DOHH2 (cell line): ENCODE results near the gene FIBCD1.

ENCODE experiments used
- H3F3A ChIP-seq: fragments of 200-600 bp; sonication (generic), shearing (Covaris generic); 2 replicates; pipeline ENCODE4 v1.6.0; 2016; ENCODE audit warnings: antibody characterized with exemption, mild to moderate bottlenecking; ENCODE audit not compliant: control insufficient read depth, insufficient read depth
- H3K27ac ChIP-seq: fragments of 200-600 bp; sonication (generic); 2 replicates; pipeline ENCODE4 v1.5.1; 2014; ENCODE audit warnings: low read depth, mild to moderate bottlenecking, low read length, moderate library complexity
- H3K27me3 ChIP-seq: fragments of 200-600 bp; sonication (generic); 2 replicates; pipeline ENCODE4 v1.6.1; 2014; ENCODE audit warnings: mild to moderate bottlenecking, low read length, mixed read lengths; ENCODE audit not compliant: control insufficient read depth
- H3K36me3 ChIP-seq: fragments of 200-600 bp; sonication (generic); 2 replicates; pipeline ENCODE4 v1.6.1; 2014; ENCODE audit warnings: mild to moderate bottlenecking, low read length, moderate library complexity, mixed read lengths; ENCODE audit not compliant: control insufficient read depth
- H3K4me1 ChIP-seq: fragments of 200-600 bp; sonication (generic); 2 replicates; pipeline ENCODE4 v1.6.1; 2014; ENCODE audit warnings: mild to moderate bottlenecking, low read length, mixed read lengths; ENCODE audit not compliant: control insufficient read depth
- H3K4me2 ChIP-seq: fragments of 200-600 bp; sonication (generic); 2 replicates; pipeline ENCODE4 v1.6.0; 2014; ENCODE audit warnings: mild to moderate bottlenecking, low read length, moderate library complexity
- H3K4me3 ChIP-seq: fragments of 200-600 bp; sonication (generic); 2 replicates; pipeline ENCODE4 v1.5.1; 2014; ENCODE audit warnings: mild to moderate bottlenecking, low read length, mixed read lengths
- H3K79me2 ChIP-seq: fragments of 200-600 bp; sonication (generic); 2 replicates; pipeline ENCODE4 v1.6.1; 2014; ENCODE audit warnings: mild to moderate bottlenecking, low read length, mixed read lengths; ENCODE audit not compliant: control insufficient read depth
- H3K9me2 ChIP-seq: fragments of 200-600 bp; sonication (generic); replicated peaks from 2 replicates; pipeline ENCODE4 v1.6.1; 2014; ENCODE audit warnings: mild to moderate bottlenecking, low read length, mixed read lengths; ENCODE audit not compliant: control insufficient read depth
- H3K9me3 ChIP-seq: fragments of 200-600 bp; sonication (generic); 2 replicates; pipeline ENCODE4 v1.6.1; 2014; ENCODE audit warnings: antibody characterized with exemption, low read length, mixed read lengths; ENCODE audit not compliant: control insufficient read depth, insufficient read depth
- H4K20me1 ChIP-seq: fragments of 200-600 bp; sonication (generic); 2 replicates; pipeline ENCODE4 v1.6.0; 2014; ENCODE audit warnings: low read depth, mild to moderate bottlenecking, antibody characterized with exemption, low read length, moderate library complexity; ENCODE audit not compliant: control insufficient read depth, insufficient read depth
- CTCF ChIP-seq: fragments of 200-600 bp; sonication (generic); IDR thresholded peaks from one replicate; pipeline ENCODE4 v1.5.1; 2014; ENCODE audit warnings: antibody characterized with exemption, mild to moderate bottlenecking, low read depth, low read length; ENCODE audit not compliant: poor library complexity, severe bottlenecking
- EZH2phosphoT487 ChIP-seq: fragments of 200-600 bp; sonication (generic); IDR thresholded peaks from 2 replicates; pipeline ENCODE4 v1.6.1; 2017; ENCODE audit warnings: borderline replicate concordance, mild to moderate bottlenecking, antibody characterized with exemption, low read length, moderate library complexity, mixed read lengths

FIBCD1 gene

GRCh38 chr9:130868230-130868629 lies 70.8 kb downstream of the FIBCD1 start:
- no peak overlapping the region for H3K4me3 ChIP-seq
- H3K9me3 ChIP-seq, result no peaks in the 10 kb centered on the region
- no peaks in the 10 kb centered on the region for H3K27me3 ChIP-seq
- H3K36me3 ChIP-seq, result peaks cover 25% of the 10 kb centered on the region
- no peaks in the 10 kb centered on the region for H3K9me2 ChIP-seq
- TF ChIP-seq EZH2phosphoT487, result no peak
- TF ChIP-seq CTCF, result no peak
- peaks cover 6% of the 10 kb centered on the region; the same call in 1 of the 2 replicates for H3K4me1 ChIP-seq
- no peak overlapping the region for H3K4me2 ChIP-seq
- H3F3A ChIP-seq, result 0 out of 2 replicates have a peak, but pooled peaks cover 3% of the 10 kb centered on the region
- H4K20me1 ChIP-seq, result peaks cover 5% of the 10 kb centered on the region; the same call in 1 of the 2 replicates
- no peaks in the 10 kb centered on the region for H3K79me2 ChIP-seq
- no peak overlapping the region for H3K27ac ChIP-seq

- H3K4me2 ChIP-seq, result no peak overlapping the region
- H4K20me1 ChIP-seq, result peaks cover 5% of the 10 kb centered on the region; the same call in 1 of the 2 replicates
- H3F3A ChIP-seq, result 0 out of 2 replicates have a peak, but pooled peaks cover 3% of the 10 kb centered on the region
- no peaks in the 10 kb centered on the region for H3K9me2 ChIP-seq
- H3K4me1 ChIP-seq, result peaks cover 6% of the 10 kb centered on the region; the same call in 1 of the 2 replicates
- no peak overlapping the region for H3K27ac ChIP-seq
- H3K79me2 ChIP-seq, result no peaks in the 10 kb centered on the region
- H3K27me3 ChIP-seq, result no peaks in the 10 kb centered on the region
- TF ChIP-seq EZH2phosphoT487 (no peak), CTCF (no peak)
- H3K9me3 ChIP-seq, result no peaks in the 10 kb centered on the region
- no peak overlapping the region for H3K4me3 ChIP-seq
- peaks cover 22% of the 10 kb centered on the region for H3K36me3 ChIP-seq
Measured at GRCh38 chr9:130867556-130867955, 71.5 kb downstream of the FIBCD1 start.

- no peak overlapping the region for H3K4me2 ChIP-seq
- H3K9me3 ChIP-seq, result no peaks in the 10 kb centered on the region
- no peak overlapping the region for H3K4me3 ChIP-seq
- TF ChIP-seq CTCF (peak; percentile 92), EZH2phosphoT487 (no peak)
- H3K36me3 ChIP-seq, result peaks cover 12% of the 10 kb centered on the region
- H3K9me2 ChIP-seq, result no peaks in the 10 kb centered on the region
- H3K79me2 ChIP-seq, result no peaks in the 10 kb centered on the region
- 0 out of 2 replicates have a peak, but pooled peaks cover 3% of the 10 kb centered on the region for H3F3A ChIP-seq
- no peak overlapping the region for H3K27ac ChIP-seq
- peaks cover 6% of the 10 kb centered on the region; the same call in 1 of the 2 replicates for H3K4me1 ChIP-seq
- H3K27me3 ChIP-seq, result no peaks in the 10 kb centered on the region
- peaks cover 5% of the 10 kb centered on the region; the same call in 1 of the 2 replicates for H4K20me1 ChIP-seq
Measured at GRCh38 chr9:130866474-130866965, 72.5 kb downstream of the FIBCD1 start.
